Measurements from ENCODE around the gene FOXP1.

FOXP1 gene

DNA sequence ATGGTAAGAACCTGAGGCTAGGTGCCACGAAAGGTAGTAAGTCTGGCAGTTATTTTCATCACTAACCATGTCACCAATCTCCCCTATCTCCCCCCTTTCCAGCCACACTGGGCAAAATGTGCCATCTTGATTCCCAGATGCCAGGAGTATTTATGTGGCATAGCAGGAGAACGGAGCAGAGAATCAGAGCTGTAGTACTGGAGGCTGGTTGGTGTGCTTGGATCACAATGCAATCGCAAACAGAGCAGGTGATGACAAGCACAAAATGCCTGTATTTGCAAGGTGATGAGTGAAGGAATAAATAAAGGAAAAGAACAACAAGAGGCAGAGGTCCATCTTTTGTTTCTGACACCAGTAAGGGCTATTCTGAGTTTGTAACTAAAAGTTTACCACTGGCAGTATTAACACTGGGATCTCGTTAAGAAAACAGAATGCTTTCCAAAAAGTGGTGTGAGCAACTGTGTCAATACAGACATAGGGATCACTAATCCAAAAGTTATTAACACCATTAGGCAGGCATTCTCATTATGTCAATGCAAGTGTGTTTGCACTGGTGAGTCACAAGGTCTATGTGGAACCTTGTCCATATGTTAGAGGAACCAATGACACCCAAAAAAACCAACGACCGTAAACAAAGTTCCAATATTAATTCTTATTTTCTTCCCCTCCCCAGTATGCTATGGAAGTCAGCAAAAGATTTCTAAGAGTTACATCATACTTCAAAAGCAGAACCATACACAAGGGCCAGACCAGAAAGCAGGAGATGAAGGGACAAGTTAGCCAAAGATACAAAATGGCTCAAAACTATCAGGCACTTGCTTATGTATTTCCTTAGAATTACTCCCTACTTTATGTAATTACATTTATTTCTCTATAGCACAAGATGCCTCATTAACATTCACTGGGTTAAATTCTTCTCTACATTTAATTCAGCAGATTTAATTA lies 556.6 kb downstream of the FOXP1 start:
- TF ChIP-seq, protein P1, sequence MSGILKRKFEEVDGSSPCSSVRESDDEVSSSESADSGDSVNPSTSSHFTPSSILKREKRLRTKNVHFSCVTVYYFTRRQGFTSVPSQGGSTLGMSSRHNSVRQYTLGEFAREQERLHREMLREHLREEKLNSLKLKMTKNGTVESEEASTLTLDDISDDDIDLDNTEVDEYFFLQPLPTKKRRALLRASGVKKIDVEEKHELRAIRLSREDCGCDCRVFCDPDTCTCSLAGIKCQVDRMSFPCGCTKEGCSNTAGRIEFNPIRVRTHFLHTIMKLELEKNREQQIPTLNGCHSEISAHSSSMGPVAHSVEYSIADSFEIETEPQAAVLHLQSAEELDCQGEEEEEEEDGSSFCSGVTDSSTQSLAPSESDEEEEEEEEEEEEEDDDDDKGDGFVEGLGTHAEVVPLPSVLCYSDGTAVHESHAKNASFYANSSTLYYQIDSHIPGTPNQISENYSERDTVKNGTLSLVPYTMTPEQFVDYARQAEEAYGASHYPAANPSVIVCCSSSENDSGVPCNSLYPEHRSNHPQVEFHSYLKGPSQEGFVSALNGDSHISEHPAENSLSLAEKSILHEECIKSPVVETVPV (CRISPR knock-in tag; IDR thresholded peaks at IDR 0.05): no peak
- TF ChIP-seq CSDC2 (CRISPR knock-in tag; IDR thresholded peaks at IDR 0.05) (no peak), ZFP30 (CRISPR knock-in tag; IDR thresholded peaks at IDR 0.05) (no peak), BACH2 (CRISPR knock-in tag; IDR thresholded peaks at IDR 0.05; ENCODE audit: borderline replicate concordance) (no peak), CREB5 (CRISPR knock-in tag; IDR thresholded peaks at IDR 0.05; ENCODE audit: low read depth) (no peak), RARB (CRISPR knock-in tag; IDR thresholded peaks at IDR 0.05) (no peak)
- no peak for ATAC-seq

DNA sequence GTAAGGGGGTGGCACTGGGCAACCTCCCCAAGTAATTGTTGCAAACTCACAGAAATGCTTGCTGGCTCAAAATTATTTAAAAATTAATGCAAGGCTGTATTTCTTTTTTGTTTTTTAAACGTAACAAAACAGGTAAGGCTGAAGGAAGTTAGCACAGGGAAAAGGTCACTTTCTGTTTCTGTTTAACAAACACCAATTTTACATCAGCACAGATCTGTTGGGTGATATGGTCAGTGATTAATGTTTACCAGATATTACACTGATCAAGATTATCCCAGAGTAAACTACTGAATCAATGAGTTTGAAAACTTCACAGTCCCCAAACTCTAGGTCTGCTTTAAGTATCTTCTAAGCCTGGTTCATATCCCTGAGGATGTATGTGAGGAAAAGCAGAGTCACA lies 558.0 kb downstream of the FOXP1 start:
- ATAC-seq: no peak

DNA sequence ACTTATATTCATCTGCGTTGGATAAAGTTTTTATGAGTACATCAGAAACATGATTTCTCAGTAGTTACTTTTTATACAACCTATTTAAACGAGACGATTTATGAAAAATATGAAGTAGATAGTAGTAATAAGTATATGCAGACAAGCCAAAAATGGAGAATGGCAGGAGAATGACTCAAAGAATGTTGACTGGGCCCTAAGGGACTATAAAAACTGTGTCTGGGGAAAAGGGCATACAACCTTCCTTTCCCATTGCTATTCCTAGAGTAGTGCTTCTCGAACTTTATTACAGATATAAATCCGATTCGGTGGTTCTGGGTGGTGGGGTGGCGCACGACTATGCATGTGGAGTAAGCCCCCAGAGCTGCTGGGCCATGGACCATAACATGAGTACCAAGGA lies 558.5 kb downstream of the FOXP1 start:
- TF ChIP-seq, protein P2, sequence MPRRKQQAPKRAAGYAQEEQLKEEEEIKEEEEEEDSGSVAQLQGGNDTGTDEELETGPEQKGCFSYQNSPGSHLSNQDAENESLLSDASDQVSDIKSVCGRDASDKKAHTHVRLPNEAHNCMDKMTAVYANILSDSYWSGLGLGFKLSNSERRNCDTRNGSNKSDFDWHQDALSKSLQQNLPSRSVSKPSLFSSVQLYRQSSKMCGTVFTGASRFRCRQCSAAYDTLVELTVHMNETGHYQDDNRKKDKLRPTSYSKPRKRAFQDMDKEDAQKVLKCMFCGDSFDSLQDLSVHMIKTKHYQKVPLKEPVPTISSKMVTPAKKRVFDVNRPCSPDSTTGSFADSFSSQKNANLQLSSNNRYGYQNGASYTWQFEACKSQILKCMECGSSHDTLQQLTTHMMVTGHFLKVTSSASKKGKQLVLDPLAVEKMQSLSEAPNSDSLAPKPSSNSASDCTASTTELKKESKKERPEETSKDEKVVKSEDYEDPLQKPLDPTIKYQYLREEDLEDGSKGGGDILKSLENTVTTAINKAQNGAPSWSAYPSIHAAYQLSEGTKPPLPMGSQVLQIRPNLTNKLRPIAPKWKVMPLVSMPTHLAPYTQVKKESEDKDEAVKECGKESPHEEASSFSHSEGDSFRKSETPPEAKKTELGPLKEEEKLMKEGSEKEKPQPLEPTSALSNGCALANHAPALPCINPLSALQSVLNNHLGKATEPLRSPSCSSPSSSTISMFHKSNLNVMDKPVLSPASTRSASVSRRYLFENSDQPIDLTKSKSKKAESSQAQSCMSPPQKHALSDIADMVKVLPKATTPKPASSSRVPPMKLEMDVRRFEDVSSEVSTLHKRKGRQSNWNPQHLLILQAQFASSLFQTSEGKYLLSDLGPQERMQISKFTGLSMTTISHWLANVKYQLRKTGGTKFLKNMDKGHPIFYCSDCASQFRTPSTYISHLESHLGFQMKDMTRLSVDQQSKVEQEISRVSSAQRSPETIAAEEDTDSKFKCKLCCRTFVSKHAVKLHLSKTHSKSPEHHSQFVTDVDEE (CRISPR knock-in tag; IDR thresholded peaks at IDR 0.05): no peak
- TF ChIP-seq ZC3H10 (CRISPR knock-in tag; IDR thresholded peaks at IDR 0.05) (no peak), ZFP3 (CRISPR knock-in tag; IDR thresholded peaks at IDR 0.05) (no peak), ZNF565 (CRISPR knock-in tag; conservative IDR thresholded peaks at IDR 0.05; ENCODE audit: low read depth) (no peak), ARNTL (CRISPR knock-in tag; IDR thresholded peaks at IDR 0.05; ENCODE audit: borderline replicate concordance, low read depth) (no peak), TOX (CRISPR knock-in tag; IDR thresholded peaks at IDR 0.05; ENCODE audit: borderline replicate concordance) (no peak), RARB (CRISPR knock-in tag; IDR thresholded peaks at IDR 0.05) (no peak)
- no peak for ATAC-seq

More for the DNA sequence above, 558.0 kb downstream of the FOXP1 start:
- no peak for TF ChIP-seq TOX (CRISPR knock-in tag; IDR thresholded peaks at IDR 0.05; ENCODE audit: borderline replicate concordance)
- TF ChIP-seq, protein P1 (CRISPR knock-in tag; IDR thresholded peaks at IDR 0.05): no peak
- TF ChIP-seq CREB5 (CRISPR knock-in tag; IDR thresholded peaks at IDR 0.05; ENCODE audit: low read depth): no peak
- no peak for TF ChIP-seq ZFP3 (CRISPR knock-in tag; IDR thresholded peaks at IDR 0.05)
- no peak for TF ChIP-seq BACH2 (CRISPR knock-in tag; IDR thresholded peaks at IDR 0.05; ENCODE audit: borderline replicate concordance)
- TF ChIP-seq CSDC2 (CRISPR knock-in tag; IDR thresholded peaks at IDR 0.05): no peak
- TF ChIP-seq, protein P3, sequence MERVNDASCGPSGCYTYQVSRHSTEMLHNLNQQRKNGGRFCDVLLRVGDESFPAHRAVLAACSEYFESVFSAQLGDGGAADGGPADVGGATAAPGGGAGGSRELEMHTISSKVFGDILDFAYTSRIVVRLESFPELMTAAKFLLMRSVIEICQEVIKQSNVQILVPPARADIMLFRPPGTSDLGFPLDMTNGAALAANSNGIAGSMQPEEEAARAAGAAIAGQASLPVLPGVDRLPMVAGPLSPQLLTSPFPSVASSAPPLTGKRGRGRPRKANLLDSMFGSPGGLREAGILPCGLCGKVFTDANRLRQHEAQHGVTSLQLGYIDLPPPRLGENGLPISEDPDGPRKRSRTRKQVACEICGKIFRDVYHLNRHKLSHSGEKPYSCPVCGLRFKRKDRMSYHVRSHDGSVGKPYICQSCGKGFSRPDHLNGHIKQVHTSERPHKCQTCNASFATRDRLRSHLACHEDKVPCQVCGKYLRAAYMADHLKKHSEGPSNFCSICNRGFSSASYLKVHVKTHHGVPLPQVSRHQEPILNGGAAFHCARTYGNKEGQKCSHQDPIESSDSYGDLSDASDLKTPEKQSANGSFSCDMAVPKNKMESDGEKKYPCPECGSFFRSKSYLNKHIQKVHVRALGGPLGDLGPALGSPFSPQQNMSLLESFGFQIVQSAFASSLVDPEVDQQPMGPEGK (CRISPR knock-in tag; IDR thresholded peaks at IDR 0.05; ENCODE audit: borderline replicate concordance): no peak
- no peak for TF ChIP-seq ISL1 (CRISPR knock-in tag; IDR thresholded peaks at IDR 0.05)
- TF ChIP-seq OSR1 (CRISPR knock-in tag; IDR thresholded peaks at IDR 0.05): no peak
- TF ChIP-seq RARB (CRISPR knock-in tag; IDR thresholded peaks at IDR 0.05): no peak
- no peak for TF ChIP-seq ARNTL (CRISPR knock-in tag; IDR thresholded peaks at IDR 0.05; ENCODE audit: borderline replicate concordance, low read depth)
- TF ChIP-seq ZNF565 (CRISPR knock-in tag; conservative IDR thresholded peaks at IDR 0.05; ENCODE audit: low read depth): no peak
- no peak for TF ChIP-seq ZFP30 (CRISPR knock-in tag; IDR thresholded peaks at IDR 0.05)
- TF ChIP-seq SNAI2 (CRISPR knock-in tag; IDR thresholded peaks at IDR 0.05): no peak
- TF ChIP-seq ZNF70 (CRISPR knock-in tag; IDR thresholded peaks at IDR 0.05): no peak
- no peak for TF ChIP-seq ZNF8 (CRISPR knock-in tag; IDR thresholded peaks at IDR 0.05)
- TF ChIP-seq ZC3H10 (CRISPR knock-in tag; IDR thresholded peaks at IDR 0.05): no peak
- no peak for TF ChIP-seq ESRRG (CRISPR knock-in tag; IDR thresholded peaks at IDR 0.05)

Measured in SK-N-SH treated with all-trans-retinoic acid at 6 μM for 48 hours (cell line).